ENCODE data around the gene DNPEP.

Gene DNPEP

GRCh38 chr2:219430633-219431615 is 43.2 kb upstream of the DNPEP start:
- ATAC-seq = peak; percentile 97
- TF ChIP-seq ZFP3 (CRISPR knock-in tag; IDR thresholded peaks at IDR 0.05) (peak; percentile 62), RARB (CRISPR knock-in tag; IDR thresholded peaks at IDR 0.05) (no peak)

GRCh38 chr2:219429958-219430606 is 42.4 kb upstream of the DNPEP start:
- no peak for TF ChIP-seq ZNF70 (CRISPR knock-in tag; IDR thresholded peaks at IDR 0.05)
- no peak for ATAC-seq

- TF ChIP-seq CSDC2 (CRISPR knock-in tag; IDR thresholded peaks at IDR 0.05) (no peak), SNAI2 (CRISPR knock-in tag; IDR thresholded peaks at IDR 0.05) (no peak), TOX (CRISPR knock-in tag; IDR thresholded peaks at IDR 0.05; ENCODE audit: borderline replicate concordance) (no peak), ISL1 (CRISPR knock-in tag; IDR thresholded peaks at IDR 0.05) (no peak), GLIS3 (CRISPR knock-in tag; IDR thresholded peaks at IDR 0.05) (no peak), CSRNP3 (CRISPR knock-in tag; IDR thresholded peaks at IDR 0.05) (no peak)
- ATAC-seq = no peak
Measured at GRCh38 chr2:219428469-219428868, 40.8 kb upstream of the DNPEP start.

- TF ChIP-seq ESRRG (CRISPR knock-in tag; IDR thresholded peaks at IDR 0.05) (no peak), CSRNP3 (CRISPR knock-in tag; IDR thresholded peaks at IDR 0.05) (no peak), ZNF8 (CRISPR knock-in tag; IDR thresholded peaks at IDR 0.05) (no peak), POU6F1 (CRISPR knock-in tag; IDR thresholded peaks at IDR 0.05; ENCODE audit: borderline replicate concordance, low read depth) (no peak), ZNF565 (CRISPR knock-in tag; conservative IDR thresholded peaks at IDR 0.05; ENCODE audit: low read depth) (no peak), ARNTL (CRISPR knock-in tag; IDR thresholded peaks at IDR 0.05; ENCODE audit: borderline replicate concordance, low read depth) (no peak), CSDC2 (CRISPR knock-in tag; IDR thresholded peaks at IDR 0.05) (no peak), TOX (CRISPR knock-in tag; IDR thresholded peaks at IDR 0.05; ENCODE audit: borderline replicate concordance) (no peak), PPARA (CRISPR knock-in tag; IDR thresholded peaks at IDR 0.05; ENCODE audit: borderline replicate concordance) (no peak), ZFP30 (CRISPR knock-in tag; IDR thresholded peaks at IDR 0.05) (no peak), RARB (CRISPR knock-in tag; IDR thresholded peaks at IDR 0.05) (no peak), ZFP3 (CRISPR knock-in tag; IDR thresholded peaks at IDR 0.05) (no peak), TCF4 (CRISPR knock-in tag; IDR thresholded peaks at IDR 0.05; ENCODE audit: borderline replicate concordance) (no peak), ISL1 (CRISPR knock-in tag; IDR thresholded peaks at IDR 0.05) (no peak), BACH2 (CRISPR knock-in tag; IDR thresholded peaks at IDR 0.05; ENCODE audit: borderline replicate concordance) (no peak)
- no peak for ATAC-seq
Measured at GRCh38 chr2:219426534-219427136, 38.9 kb upstream of the DNPEP start.

GRCh38 chr2:219426068-219426443 is 38.3 kb upstream of the DNPEP start:
- ATAC-seq = no peak
- TF ChIP-seq ZNF70 (CRISPR knock-in tag; IDR thresholded peaks at IDR 0.05) (no peak), ZNF8 (CRISPR knock-in tag; IDR thresholded peaks at IDR 0.05) (no peak), CSDC2 (CRISPR knock-in tag; IDR thresholded peaks at IDR 0.05) (no peak), PPARA (CRISPR knock-in tag; IDR thresholded peaks at IDR 0.05; ENCODE audit: borderline replicate concordance) (no peak), OSR1 (CRISPR knock-in tag; IDR thresholded peaks at IDR 0.05) (no peak), POU6F1 (CRISPR knock-in tag; IDR thresholded peaks at IDR 0.05; ENCODE audit: borderline replicate concordance, low read depth) (no peak), ARNTL (CRISPR knock-in tag; IDR thresholded peaks at IDR 0.05; ENCODE audit: borderline replicate concordance, low read depth) (no peak), ZC3H10 (CRISPR knock-in tag; IDR thresholded peaks at IDR 0.05) (no peak), CSRNP3 (CRISPR knock-in tag; IDR thresholded peaks at IDR 0.05) (no peak), TOX (CRISPR knock-in tag; IDR thresholded peaks at IDR 0.05; ENCODE audit: borderline replicate concordance) (no peak), CREB5 (CRISPR knock-in tag; IDR thresholded peaks at IDR 0.05; ENCODE audit: low read depth) (no peak), TCF4 (CRISPR knock-in tag; IDR thresholded peaks at IDR 0.05; ENCODE audit: borderline replicate concordance) (no peak)

All from SK-N-SH treated with all-trans-retinoic acid at 6 μM for 48 hours (cell line).